Skin epidermis (tissue), 12 donors: ENCODE results near the gene CLIP2.
A peak's percentile ranks its signal among the peaks of the same experiment; 100 is the strongest.
"Not testable (repeated sequence)": the region's sequence is repeated elsewhere in the genome, so short reads cannot be mapped to it uniquely, and the experiment has no call there.

Experiments used
- H3K27ac ChIP-seq, 21 experiments: fragments of 200-600 bp; sonication (generic) in 11 of 21; one replicate each; pipeline ENCODE4 v1.5.0; 2020; ENCODE audit warnings: mild to moderate bottlenecking in 3 of 21, inconsistent platforms in 2 of 21, moderate library complexity in 2 of 21
- H3K4me3 ChIP-seq, 7 experiments: fragments of 200-600 bp; sonication (generic) in 2 of 7; one replicate each; pipeline ENCODE4 v1.5.0; 2020; ENCODE audit warnings: inconsistent platforms in 2 of 7, mild to moderate bottlenecking in 2 of 7, moderate library complexity in 1 of 7

The CLIP2 gene

GRCh38 chr7:74292757-74293576 is 3.8 kb downstream of the CLIP2 start:
- Histone ChIP-seq H3K4me3 (no peak overlapping the region), H3K27ac (peak overlapping the region in 1 of 21 experiments; percentile 13)

GRCh38 chr7:74293577-74293908 is 4.3 kb downstream of the CLIP2 start:
- Histone ChIP-seq H3K27ac (peak overlapping the region in 1 of 21 experiments; percentile 13), H3K4me3 (no peak overlapping the region)

- Histone ChIP-seq H3K4me3 (no peak overlapping the region), H3K27ac (peak overlapping the region in 3 of 21 experiments; percentile 21 to 60 (median 31))
These were observed 5.2 kb downstream of the CLIP2 start for GRCh38 chr7:74294191-74294998.

- Histone ChIP-seq H3K4me3 (no peak overlapping the region), H3K27ac (no peak overlapping the region)
These were observed 8.5 kb downstream of the CLIP2 start for GRCh38 chr7:74297516-74298233.

- no peak overlapping the region for H3K4me3 ChIP-seq
- H3K27ac ChIP-seq: no peak overlapping the region
These were observed 10.2 kb downstream of the CLIP2 start for GRCh38 chr7:74299401-74299800.

- Histone ChIP-seq H3K4me3 (no peak overlapping the region), H3K27ac (no peak overlapping the region)
These were observed 11.7 kb downstream of the CLIP2 start for GRCh38 chr7:74300926-74301325.

- Histone ChIP-seq H3K27ac (no peak overlapping the region), H3K4me3 (no peak overlapping the region)
These were observed 13.6 kb downstream of the CLIP2 start for GRCh38 chr7:74302745-74303221.

- no peak overlapping the region for H3K4me3 ChIP-seq
- H3K27ac ChIP-seq: no peak overlapping the region
These were observed 15.3 kb downstream of the CLIP2 start for GRCh38 chr7:74304550-74304949.

- H3K27ac ChIP-seq: no peak overlapping the region
- no peak overlapping the region for H3K4me3 ChIP-seq
These were observed 17.0 kb downstream of the CLIP2 start for GRCh38 chr7:74306004-74306729.

- Histone ChIP-seq H3K4me3 (no peak overlapping the region), H3K27ac (peak overlapping the region in 3 of 21 experiments; percentile 42 to 63 (median 53))
These were observed 17.7 kb downstream of the CLIP2 start for GRCh38 chr7:74306730-74307469.

GRCh38 chr7:74307738-74308505 is 18.7 kb downstream of the CLIP2 start:
- no peak overlapping the region for H3K4me3 ChIP-seq
- H3K27ac ChIP-seq: no peak overlapping the region

- Histone ChIP-seq H3K4me3 (no peak overlapping the region), H3K27ac (no peak overlapping the region)
These were observed 20.0 kb downstream of the CLIP2 start for GRCh38 chr7:74309181-74309580.

GRCh38 chr7:74311305-74311744 is 22.1 kb downstream of the CLIP2 start:
- Histone ChIP-seq H3K4me3 (no peak overlapping the region), H3K27ac (no peak overlapping the region)

GRCh38 chr7:74312418-74313028 is 23.3 kb downstream of the CLIP2 start:
- Histone ChIP-seq H3K27ac (peak overlapping the region in 6 of 21 experiments; percentile 3 to 54 (median 27)), H3K4me3 (no peak overlapping the region)

- H3K4me3 ChIP-seq, H3K27ac ChIP-seq: not testable (repeated sequence)
These were observed 26.7 kb downstream of the CLIP2 start for GRCh38 chr7:74315891-74316290.

GRCh38 chr7:74317146-74317782 is 28.1 kb downstream of the CLIP2 start:
- no peak overlapping the region for H3K27ac ChIP-seq

GRCh38 chr7:74318043-74318442 is 28.8 kb downstream of the CLIP2 start:
- no peak overlapping the region for H3K4me3 ChIP-seq
- H3K27ac ChIP-seq: no peak overlapping the region

More at GRCh38 chr7:74317146-74317782, 28.1 kb downstream of the CLIP2 start:
- H3K4me3 ChIP-seq: no peak overlapping the region
